DOHH2 (cell line): ENCODE measurements around the gene SQSTM1.

Experiments used
- EZH2phosphoT487 ChIP-seq: fragments of 200-600 bp; sonication (generic); IDR thresholded peaks from 2 replicates; pipeline ENCODE4 v1.6.1; 2017; ENCODE audit warnings: borderline replicate concordance, mild to moderate bottlenecking, antibody characterized with exemption, low read length, moderate library complexity, mixed read lengths
- TF ChIP-seq, protein P1 (sequence below): fragments of 200-600 bp; sonication (generic); IDR thresholded peaks from one replicate; pipeline ENCODE4 v1.5.1; 2014; ENCODE audit warnings: antibody characterized with exemption, mild to moderate bottlenecking, low read depth, low read length; ENCODE audit not compliant: poor library complexity, severe bottlenecking

DNA sequence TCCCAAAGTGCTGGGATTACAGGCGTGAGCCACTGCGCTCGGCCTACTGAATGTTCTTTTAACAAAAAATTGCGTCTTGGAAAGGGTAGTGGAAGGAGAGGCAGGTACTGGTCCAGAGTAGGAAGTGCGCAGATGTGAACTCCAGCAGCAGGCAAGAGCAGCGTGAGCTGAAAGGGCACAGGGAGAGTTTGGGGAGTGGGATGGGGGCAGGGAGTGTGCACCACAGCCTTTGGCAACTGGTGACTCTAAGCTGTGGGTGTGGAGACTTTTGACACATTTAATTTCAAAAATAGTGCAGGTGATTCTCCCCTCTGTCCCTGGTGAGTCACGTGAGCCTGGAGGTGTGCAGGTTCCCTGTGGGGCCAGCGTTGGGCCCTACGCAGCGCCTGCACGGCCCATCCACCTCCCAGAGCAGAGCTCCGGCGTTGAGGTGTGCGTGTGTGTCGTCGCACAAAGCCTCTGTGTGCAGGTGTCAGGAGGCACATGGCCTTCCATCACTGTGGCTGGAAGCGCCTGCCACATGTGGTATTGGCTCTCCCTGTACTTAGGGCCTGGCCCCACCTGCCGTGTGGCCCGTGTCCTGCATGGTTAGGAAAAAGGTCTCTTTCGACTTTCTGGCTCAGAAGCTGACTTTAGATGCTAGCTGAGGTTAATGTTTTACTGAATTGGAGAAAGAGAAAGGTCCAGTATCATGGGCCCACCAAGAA lies 11.5 kb downstream of the SQSTM1 start:
- TF ChIP-seq, protein P1, sequence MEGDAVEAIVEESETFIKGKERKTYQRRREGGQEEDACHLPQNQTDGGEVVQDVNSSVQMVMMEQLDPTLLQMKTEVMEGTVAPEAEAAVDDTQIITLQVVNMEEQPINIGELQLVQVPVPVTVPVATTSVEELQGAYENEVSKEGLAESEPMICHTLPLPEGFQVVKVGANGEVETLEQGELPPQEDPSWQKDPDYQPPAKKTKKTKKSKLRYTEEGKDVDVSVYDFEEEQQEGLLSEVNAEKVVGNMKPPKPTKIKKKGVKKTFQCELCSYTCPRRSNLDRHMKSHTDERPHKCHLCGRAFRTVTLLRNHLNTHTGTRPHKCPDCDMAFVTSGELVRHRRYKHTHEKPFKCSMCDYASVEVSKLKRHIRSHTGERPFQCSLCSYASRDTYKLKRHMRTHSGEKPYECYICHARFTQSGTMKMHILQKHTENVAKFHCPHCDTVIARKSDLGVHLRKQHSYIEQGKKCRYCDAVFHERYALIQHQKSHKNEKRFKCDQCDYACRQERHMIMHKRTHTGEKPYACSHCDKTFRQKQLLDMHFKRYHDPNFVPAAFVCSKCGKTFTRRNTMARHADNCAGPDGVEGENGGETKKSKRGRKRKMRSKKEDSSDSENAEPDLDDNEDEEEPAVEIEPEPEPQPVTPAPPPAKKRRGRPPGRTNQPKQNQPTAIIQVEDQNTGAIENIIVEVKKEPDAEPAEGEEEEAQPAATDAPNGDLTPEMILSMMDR: no peak
- TF ChIP-seq EZH2phosphoT487: no peak
